NCI-H510A (cell line): Measurements from ENCODE around the gene TMEM252.

Experiments used
- DNase-seq: peaks from one replicate; lab custom pipeline; 2025; lab: John Stamatoyannopoulos, UW

Gene TMEM252

DNA sequence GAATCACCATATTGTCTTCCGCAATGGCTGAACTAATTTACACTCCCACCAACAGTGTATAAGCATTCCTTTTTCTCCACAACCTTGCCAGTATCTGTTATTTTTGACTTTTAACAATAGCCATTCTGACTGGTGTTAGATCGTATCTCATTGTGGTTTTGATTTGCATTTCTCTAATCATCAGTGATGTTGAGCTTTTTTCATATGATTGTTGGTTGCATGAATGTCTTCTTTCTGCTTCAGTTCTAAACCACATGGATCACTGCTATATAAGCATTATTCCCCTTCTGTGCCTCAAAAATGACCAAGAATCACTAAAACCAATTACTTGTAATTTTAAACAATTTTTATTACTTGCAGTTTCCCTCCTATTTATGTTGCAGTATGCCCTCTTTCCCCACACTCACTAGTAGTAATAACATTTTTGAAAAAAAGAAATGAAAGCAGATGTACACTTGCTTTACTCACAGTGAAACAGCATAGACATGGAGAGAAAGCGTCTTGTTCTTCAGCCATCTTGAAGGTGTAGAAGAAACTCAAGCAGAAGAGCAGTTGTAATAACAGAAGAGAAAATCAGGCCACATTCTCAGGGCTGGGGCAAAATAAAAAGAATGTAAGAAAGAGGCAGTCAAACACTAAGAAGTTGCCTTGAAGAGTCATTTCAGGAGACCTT lies 4.5 kb upstream of the TMEM252 start:
- no peak for DNase-seq

DNA sequence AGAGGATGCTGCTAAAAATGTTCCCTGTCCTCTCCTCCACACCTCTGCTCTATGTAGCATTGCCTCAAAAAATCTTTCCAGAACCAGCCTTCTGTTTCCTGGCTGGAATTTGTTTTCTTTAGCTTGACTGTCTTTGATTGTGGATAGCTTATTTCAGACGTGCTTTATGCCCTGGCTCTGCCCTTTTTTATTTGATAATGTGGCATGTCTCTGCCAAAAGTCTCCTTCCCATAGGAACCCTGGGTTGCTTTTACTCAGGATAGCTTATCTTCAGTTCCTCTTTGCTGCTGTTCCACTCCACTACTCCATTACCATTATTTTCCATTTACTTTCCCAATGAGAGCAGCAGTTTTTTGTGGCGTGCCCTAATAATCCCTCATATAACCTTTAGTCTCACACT lies 885 bp upstream of the TMEM252 start:
- no peak for DNase-seq

DNA sequence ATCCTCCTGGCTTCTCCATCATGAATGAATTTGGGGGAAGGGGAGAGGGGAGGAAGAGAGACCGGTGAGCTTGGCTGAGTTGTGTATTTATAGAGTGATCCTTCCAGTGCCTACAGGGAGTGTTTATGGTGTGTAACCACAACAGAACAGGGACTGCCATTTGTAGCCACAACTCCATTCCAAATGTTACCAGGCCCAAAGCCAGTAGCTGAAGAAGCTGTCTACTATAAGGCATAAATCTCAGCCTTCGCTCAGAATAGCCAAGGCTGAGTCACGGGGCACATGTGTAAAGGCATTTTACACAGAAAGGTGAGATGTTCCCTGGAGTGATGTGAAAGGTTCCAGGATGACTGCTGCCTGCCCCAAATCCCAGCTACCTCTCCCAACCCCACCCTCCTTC lies 2.5 kb downstream of the TMEM252 start:
- DNase-seq = no peak

DNA sequence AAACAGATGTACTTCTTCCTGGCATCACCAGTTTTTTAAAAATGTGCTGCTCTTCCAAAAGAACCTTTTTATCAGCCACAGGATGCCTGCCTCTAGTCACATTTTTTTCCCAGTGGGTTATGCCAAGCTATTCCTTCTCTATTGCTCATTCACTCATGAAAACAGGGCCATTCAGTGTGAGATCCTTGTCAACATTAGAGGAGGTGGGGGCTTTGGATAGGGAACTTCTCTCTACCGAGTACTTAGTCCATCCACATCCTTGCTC lies 3.1 kb downstream of the TMEM252 start:
- DNase-seq = no peak

DNA sequence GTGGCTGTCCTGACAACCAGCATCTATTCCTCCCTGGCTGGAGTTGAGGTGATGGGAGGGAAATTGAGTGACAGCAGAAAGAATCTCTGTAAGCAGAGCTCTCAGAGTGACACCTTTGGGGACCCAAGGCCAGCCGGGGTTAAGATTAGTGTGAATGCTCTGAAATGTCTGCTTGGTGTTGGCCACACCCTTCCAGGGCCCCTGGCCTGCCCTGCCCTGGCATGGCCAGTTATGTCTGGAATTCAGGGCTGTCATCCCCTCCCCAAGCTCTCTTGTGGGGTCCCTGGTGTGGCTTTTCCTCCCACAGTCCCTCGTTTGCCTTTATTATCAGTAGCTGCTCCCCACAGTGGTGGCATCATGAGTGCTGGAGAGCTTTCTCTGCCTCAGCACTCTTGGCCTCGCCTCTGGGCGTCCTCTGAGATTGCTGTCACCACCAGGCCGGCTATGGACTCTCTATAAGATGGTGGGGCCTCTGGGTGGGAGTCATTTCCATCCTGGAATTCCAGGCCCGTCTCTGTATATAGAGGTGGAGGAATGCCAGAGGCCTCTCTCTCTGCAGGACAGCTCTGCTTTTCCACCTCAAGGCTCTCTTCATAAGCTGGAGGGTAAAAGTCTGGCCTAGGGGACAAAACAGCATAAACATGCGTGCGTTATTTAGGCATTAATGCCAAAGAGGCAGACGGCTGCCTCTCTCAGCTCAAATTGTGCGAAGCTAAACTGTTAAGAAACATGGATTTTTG lies 3.6 kb downstream of the TMEM252 start:
- no peak for DNase-seq

DNA sequence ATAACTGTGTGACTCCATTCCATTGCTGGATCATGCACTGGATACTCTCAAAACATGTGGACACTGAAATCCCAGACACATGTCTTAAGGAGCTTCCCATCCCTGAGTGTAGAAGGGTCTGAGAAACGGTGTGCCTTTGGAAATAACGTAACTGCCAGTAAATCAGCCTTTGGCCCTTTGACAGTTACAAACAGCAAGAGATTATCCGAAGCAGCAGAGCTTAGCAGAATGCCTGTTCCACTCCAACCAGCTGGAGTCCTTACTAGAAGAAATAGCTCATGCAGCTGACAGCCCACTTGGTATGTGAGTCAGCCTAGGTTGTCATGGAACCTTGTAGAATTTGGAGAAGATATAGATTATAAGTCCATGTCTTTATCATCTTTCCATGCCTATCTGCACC lies 7.0 kb downstream of the TMEM252 start:
- DNase-seq = no peak

DNA sequence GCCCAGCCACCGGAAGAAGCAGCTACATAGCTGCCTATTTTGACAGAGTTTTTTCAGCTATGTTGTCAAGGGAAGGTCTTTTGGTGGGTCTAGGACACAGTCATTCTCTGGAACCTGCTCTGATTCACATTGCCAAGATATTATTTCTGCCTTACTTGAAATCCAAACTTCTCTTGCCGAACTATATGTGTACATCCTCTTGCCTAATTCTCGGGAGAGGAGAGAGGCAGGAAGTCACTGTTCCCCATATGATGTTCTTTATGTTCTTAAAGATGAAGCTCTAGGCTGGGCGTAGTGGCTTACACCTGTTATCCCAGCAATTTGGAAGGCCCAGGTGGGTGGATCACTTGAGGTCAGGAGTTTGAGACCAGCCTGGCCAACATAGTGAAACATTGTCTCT lies 8.6 kb downstream of the TMEM252 start:
- no peak for DNase-seq

DNA sequence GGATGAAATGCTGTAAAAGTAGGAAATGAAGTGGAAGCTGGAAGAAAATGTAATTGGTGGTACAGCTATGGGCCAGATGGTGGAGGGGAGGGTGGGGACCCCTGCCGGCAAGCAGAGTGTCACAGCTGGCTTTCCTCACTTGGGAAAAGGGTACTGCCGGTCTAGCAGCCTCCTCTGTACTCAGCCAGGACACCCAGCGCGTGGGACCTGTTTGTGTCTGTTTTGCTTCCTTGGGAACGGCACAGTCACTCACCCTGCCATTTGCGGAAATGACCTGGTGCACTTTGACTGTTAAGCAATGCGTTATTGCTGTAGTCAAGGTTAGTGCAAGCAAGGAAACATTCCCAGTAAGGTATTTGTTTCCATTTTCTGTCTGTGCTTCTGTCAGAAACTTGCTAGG lies 10.1 kb downstream of the TMEM252 start:
- DNase-seq = no peak

DNA sequence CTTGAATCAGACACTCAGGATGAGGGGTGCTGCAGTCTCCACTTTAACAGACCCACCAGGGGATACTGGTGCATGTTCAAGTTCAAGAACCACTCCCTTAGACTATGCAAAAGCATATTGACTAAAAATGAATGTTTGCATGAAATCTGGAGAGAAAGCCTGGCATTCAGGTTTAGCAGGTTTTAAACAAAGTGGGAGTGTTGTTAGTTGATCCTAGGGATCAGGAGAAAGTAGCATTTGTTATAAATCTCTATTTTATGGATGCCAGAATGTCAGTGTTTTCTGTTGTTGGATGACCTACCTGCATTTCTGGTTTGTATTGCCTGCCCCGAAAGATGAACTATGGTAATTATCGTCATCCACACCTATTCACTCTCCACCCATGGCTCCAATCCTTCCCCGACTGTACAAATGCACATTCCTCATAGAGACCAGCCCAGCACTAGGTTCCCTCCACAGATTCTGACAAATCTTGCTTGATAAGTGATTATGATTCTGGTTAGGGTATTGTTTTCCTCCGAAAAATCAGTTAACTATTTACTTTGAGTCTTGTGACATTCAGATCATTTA lies 17.2 kb downstream of the TMEM252 start:
- DNase-seq = no peak

DNA sequence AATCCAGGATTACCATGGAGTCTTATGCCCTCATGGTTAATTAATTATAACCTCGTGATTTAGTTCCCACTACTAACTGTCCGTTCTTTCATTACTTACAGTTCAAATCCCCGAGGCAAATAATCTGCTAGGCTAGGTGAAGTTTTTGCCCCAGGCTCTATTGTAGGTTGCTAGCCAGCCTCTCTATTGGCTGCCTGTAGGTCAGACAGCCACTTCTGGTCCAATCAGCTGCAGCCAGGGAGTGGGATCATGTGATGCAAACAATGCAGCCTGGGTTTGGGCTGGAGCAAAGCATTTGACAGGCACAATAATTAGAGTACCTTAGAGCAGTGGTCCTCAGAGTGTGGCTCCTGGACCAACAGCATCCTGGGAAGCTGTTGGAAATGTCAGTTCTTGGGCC lies 17.7 kb downstream of the TMEM252 start:
- no peak for DNase-seq

DNA sequence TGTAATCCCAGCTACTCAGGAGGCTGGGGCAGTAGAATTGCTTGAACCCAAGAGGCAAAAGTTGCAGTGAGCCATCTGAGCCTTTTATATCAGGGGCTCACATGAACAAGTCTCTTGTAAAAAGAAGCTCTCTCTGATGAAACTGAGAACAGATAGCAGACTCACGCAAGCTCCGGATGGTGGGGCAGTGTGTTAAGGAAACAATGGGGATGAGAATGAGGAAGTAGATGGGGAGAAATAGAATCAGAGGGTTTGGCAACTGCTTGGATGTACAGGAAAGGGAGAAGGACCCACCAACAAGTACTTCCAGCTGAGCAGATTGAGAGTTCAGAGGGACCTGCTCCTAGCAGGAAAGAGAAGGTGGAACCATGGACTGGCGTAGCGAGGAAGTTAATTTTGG lies 18.6 kb downstream of the TMEM252 start:
- DNase-seq = no peak

DNA sequence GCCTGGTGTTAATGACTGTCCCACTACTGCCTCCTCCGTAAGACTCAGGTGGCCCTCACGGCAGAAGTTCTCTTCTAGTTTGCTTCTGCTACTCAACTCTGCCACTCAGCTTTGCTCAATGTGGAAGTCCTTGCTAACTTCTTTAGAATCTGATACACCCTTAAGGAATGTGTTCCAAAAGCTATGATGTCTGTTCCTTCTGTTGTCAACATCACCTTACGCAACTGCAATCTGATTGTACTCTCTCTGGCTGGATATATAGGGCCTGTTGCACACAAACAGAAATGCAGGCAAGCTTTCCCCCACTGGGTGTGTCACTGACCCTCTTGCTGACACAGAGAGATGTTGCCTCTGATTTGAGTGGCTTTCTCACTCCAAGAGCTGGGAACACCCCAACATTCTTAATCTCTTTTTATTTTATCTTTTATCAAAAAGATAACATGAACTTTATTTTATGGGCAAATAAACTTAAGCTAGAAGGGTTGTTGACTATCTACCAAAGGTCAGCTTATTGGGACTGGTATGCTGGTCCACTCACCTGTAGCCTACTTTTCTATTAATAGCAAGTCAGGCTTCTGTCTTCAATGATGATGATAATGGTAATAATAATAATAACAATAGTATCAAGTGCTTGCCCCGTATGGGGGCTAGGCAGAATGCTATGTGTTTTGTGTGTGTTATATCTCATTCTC lies 25.2 kb downstream of the TMEM252 start:
- DNase-seq = no peak

DNA sequence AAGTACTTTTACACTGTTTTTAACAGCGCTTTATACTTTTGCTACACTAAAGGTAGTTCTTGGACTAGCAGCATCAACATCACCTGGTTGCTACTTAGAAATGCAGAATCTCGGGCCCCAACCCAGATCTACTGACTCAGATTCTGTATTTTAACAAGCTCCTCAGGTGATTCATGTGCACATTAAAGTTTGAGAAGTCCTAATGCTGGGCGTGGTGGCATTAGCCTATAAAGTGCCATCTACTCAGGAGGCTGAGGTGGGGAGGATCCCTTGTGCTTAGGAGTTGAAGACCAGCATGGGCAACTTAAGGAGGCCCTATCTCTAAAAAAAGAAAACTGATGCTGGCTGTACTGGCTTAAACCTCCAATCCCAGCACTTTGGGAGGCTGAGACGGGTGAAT lies 26.7 kb downstream of the TMEM252 start:
- no peak for DNase-seq

DNA sequence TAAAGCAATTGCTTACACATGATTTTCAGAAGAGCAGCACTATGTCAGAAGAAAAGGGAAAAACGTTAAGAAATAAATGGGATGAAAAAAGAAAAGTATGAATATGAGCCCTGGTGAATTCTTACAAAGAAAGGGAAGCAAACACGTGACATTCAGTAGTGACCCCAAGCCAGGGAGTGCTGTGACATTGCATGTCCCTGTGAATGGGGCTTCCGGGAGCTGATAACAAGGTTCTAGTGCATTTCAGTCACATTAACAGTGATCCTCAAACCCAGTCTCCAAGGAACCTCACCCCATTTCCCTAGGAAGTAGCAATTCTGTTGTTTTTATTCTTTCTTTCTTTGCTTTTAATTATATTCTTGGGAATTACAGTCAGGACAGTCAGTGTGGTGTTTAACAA lies 27.3 kb downstream of the TMEM252 start:
- DNase-seq = no peak

DNA sequence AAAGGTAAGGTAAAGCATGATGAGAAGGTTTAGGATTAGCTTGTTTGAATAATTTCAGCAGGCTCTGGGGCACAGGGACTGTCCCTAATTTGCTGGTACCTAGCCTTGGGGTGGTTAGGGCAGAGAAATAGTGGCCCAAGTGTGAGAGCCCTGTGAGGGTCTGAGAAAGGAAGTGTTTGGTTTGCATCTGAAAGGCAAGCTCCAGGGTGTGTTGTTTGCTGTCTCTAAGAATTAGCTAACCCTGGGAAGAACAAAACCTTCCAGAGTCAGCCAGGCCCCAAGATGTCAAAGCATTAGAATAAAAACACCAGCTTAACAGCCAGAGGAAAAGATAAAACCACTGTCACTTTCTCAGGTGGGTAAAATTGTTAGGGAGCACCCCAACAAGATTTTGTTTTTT lies 31.0 kb downstream of the TMEM252 start:
- no peak for DNase-seq

DNA sequence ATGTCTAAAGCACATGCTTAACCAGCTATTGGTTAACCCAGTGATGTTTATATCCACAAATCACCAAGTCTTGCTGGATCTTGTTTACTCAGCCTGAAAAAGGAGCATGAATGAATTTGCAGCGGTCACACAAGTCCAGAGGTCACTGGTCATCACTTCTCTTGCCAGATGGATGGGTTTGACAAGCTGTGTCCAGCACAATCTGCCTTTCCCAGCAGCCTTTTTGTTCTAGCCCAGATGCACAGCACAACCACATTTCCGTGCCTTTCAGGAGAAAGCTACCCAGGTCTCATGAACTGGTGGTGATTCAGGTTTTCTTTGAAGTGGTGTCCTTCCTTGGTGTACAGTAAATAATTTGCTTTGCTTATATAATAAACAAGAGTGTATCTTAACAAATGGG lies 32.1 kb downstream of the TMEM252 start:
- no peak for DNase-seq

DNA sequence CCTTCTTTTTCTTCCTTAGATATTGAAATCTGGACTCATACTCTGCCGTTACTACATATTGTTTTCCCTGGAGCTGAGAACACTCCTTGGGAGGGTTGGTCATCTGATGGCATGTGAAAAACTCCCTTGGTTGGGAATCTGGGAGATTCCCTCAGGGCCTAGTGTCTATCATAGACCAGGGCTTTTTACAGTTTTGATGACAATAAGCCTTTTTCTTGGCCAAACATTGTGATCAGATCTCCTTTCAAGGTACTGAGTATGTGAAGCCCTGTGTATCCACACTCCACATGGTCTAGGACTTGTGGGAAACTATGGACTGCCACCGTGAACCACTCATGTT lies 32.9 kb downstream of the TMEM252 start:
- no peak for DNase-seq

DNA sequence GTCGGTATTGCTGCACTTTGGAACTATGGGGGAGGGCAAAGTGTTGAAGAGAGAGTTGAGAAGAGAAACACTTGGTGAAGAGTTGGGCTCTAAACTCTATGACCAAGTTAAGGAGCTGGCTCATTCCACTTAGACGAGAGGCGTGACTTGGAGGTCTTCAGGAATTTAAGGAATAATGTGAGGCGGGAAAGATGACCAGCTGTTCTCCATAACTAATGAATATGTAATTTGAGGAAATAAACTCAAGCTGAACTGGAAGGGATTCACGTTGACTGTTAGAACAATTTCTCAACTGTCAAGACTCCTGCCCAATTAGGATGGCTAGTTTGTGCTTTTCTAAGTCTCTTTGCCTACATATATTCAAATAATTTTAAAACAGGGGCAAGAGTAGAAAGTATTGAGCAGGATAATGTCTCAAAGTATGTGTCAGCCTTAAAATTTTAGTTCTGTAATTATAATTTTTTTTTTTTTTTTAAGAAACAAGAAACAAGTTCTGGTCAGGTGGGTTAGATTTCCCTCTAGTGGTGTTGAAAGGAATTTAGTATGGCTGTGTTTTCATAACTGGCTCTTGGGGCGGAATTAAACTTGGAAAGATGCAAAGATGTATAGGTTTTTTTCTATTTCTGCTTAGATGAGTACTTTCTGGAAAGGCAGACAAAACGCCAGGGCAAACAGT lies 33.4 kb downstream of the TMEM252 start:
- no peak for DNase-seq

DNA sequence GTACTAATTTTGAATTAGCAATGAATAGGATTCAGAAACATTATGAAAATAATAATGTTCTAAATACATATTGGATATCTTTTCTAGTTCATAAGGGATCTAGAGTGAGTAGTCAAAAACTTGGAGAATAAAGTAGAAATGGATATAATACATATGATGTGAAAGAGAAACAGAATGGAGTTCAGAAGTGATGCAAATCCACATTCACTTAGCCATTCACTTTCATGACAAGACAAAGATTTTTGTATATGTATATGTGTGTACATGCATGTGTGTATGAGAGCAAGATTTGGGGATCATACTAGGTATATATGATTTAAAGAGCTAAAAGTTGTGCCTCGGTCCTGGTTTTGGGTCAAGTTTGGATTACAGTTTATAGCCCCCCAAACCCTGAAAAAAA lies 34.1 kb downstream of the TMEM252 start:
- DNase-seq = no peak

DNA sequence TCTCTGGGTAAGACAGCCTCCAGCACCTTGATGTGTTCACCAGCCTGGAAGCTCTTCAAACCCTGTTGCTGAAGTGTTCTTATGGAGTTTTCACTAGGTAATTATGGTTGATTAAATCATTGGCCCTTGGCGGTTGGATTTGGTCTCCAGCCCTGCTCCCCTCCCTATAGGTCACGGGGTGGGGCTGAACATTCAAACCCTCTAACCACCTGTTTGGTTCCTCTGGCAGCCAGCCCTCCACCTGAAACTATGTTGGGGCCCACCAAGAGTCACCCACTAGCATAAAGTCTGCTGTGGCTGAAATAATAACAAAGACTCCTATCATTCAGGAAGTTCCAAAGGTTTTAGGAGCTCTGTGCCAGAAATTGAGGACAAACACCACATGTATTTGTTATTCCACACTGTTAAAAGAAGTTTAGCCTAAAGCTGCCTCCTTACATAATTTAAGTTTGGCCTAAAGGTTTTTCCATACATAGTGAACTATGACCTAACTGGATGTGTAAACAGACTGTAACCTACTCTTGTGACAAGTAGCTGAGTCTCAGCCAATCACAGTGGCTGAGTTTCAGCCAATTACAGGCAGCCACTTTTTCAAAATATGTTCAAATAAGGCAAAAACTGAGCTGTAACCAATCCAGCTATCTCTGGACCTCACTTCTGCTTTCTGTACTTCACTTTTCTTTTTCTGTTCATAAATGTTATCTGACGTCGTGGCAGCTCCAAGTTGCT lies 34.8 kb downstream of the TMEM252 start:
- DNase-seq = no peak

DNA sequence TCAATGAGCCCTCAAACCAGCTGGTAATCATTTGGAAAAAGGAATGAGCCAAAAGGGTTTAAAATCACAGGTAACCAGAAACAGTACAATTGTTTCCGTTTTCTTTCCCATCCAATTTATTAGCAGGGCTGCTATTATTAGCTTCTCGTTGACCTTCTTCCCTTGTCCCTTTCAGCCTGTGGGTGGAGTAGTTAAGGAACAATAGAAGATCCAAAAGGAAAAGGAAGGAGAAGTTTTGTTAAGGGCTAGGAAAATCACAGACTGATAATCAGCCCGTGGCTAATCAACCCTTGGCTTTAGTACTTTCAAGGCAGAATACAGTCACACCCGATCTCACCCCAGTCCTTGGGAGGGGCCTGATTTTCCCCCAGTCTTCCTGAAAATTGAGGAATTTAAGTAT lies 38.4 kb downstream of the TMEM252 start:
- no peak for DNase-seq
